Ureter (tissue), 1 donor: Measurements from ENCODE around the gene SZT2. TPM values are rescaled to one million over a fixed set of nuclear protein-coding genes. Genes with fewer than 3 reads are reported as not detected.
"Not testable (repeated sequence)": the region's sequence is repeated elsewhere in the genome, so short reads cannot be mapped to it uniquely, and the experiment has no call there.

Source experiments
- DNase-seq: peaks from one replicate; pipeline ENCODE4 v3.0.0-alpha.2; 2020; ENCODE audit warnings: low spot score
- total RNA-seq: library from RNA; stranded (reverse); gene quantifications from one replicate; pipeline ENCODE4 v1.2.4, GENCODE V29; 2023
- donor health status: DM: yes; HTN: yes; CAD: no.

The SZT2 gene
- total RNA-seq, 1 donor from 2014 or later: 105 TPM

- DNase-seq: no peak
These were observed 26.3 kb upstream of the SZT2 start for GRCh38 chr1:43363283-43363934.

GRCh38 chr1:43363935-43364525, 25.7 kb upstream of the SZT2 start:
- no peak for DNase-seq

GRCh38 chr1:43365678-43366077, 24.0 kb upstream of the SZT2 start:
- no peak for DNase-seq

GRCh38 chr1:43366179-43366578, 23.5 kb upstream of the SZT2 start:
- DNase-seq: peak; percentile 87

DNA sequence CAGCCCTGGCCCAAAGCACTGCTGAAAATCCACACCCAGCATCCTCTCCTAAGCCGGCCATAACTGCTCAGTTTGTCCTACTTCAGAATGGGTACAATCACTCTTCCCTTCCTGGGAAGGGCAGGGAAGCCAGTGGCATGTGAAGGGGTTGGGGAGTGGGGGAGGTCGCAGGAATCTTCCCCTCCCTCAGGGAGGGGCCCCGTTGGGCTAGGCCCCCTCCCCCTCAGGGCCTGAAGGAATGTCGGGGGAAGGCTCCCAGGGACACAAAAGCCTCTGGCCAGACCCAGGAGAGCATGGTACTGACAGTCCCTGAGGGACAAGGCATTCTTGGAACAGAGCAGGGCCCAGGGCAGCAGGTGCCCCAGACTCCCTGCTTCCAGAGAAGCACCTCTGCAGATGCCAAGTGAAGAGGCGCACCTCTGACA, 23.1 kb upstream of the SZT2 start:
- DNase-seq: no peak

DNA sequence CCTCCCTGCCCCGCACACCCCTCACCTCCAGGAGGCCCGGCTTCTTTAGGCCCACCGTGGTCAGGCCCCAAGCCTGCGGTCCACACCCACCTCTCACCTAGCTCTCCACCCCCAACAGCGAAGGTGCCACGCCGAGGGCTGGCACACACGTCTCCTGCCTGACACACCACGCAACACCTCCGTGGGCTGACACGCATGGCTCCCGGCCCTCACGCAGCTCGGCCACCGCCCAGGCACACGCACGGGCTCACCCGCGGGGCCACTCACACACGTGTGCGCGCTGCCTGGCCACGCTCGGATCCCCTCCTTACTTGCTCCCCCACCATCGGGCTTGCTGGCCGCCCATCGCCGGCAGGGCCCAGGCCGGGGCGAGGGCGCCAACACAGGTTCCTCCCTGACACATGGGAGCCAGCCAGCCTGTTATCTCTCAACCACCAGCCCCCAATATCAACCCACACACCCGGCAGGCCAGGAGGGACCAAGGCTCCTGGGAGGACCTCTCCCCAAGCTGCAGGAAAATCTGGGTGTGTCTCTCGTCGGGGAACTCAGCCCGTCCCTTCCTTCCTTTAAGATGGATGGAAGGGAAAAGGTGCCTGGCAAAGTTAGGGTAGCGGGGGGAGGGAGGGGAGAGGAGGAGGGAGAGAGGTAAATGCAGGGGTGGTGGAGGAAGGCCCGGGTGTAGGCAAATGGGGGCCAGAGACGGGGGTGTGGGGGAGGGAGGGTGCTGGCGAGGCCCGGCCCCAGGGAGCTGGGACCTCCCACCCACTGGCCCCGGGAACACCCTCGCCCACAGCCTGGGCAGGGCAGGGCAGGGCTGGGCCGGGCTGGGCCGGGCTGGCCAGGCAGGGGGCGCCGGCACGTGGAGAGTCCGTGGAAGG, 22.4 kb upstream of the SZT2 start:
- DNase-seq: peak; percentile 60

GRCh38 chr1:43367904-43368645, 21.6 kb upstream of the SZT2 start, which contains the start of gene ELOVL1:
Gene ELOVL1 (minus strand): TSS chr1:43368011. CDS start chr1:43365609, 2,402 bp downstream.
- peak; percentile 94 for DNase-seq

DNA sequence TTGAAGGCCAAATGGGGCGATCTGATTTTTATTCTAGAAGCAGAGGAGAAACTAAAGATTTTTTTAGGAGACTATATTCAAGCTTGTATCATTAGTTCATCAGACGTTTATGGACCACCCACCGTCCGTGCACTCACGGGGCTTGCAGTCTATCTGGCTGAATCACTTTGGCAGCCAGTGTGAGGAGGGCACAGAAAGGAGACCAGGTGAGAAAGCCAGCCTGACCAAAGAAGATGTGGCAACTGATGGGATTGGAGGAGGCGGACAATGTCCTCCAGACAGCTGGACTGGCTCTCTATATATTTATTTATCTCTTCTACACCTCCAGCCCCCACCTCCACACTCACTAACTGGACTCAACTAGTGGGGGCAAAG, 21.1 kb upstream of the SZT2 start:
- DNase-seq: no peak

GRCh38 chr1:43369779-43370178, 19.9 kb upstream of the SZT2 start:
- DNase-seq: not testable (repeated sequence)

DNA sequence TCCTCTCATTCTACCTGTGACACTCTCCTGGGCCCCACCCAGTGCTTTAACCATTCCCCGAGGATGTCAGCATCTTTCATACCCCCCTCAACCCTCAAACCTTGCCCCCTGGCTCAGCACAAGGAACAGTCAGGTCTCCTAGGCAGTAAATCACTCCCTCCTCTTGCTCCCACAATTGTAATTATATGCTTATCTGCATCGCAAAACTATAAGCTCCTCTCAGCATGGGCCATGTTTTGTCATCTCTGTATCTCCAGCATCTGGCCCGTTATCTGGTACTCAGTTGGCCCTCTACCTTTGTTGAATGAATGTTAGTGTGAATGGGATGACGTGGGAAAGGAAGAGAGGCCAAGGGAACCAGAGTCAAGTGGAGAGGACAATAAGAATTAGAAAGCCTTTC, 19.1 kb upstream of the SZT2 start:
- no peak for DNase-seq

DNA sequence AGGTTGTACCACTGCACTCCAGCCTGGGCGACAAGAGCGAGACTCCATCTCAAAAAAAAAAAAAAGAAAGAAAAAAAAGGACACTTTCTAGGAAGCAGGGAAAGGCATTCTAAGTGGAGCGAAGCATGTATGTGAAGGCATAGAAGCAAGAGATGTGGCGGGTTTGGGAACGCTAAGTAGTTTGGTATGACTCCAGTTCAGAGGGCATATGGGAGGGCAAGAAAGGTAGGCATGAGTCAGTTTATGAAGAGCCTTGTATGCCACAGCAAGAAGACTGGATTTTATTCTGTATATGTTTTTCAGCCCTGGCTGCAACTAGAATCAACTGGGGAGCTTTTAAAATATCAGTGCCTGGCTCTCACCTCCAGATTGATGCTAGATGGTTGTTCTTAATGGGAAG, 17.5 kb upstream of the SZT2 start:
- no peak for DNase-seq

DNA sequence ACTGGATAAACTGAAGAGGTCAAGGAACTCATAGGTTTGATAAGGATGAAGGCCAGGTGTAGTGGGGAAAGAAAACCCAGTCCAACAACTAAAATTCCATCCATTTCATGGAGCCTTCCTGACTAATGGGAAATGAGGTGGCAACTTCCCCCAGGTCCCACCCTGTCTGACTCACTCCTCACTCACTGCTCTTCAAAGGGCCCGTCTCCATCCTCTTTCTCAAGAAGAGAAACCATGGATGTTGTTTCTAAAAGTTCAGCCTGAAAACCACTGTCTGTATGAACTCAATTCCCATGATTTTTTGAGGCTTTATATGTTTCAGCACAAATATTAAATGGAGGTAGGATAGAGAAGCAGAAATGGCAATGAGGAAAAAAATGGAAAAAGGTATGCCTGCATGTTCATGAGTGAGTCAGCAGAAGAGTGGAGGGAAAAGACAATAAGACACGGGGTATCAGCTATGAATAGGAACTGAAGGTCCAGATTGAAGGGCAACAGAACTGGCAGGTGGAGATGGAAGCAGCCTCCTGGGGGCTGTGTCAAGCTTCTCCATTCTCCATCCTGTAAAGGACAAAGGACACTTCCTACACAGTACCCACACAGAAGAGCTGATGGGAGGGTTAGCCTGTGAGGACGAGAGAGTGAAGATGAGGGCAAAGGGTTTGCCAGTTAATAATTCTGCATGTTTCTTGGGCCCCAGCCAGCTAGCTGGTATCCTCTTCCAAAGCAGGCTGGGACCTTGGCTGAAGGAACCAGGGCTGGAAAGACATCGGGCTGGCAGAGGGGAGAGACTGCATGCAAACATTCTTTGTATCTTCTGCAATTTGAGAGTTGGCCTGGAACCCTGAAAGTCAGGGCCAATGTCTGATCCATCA, 16.4 kb upstream of the SZT2 start:
- DNase-seq: no peak

GRCh38 chr1:43376723-43377235, 12.9 kb upstream of the SZT2 start:
- no peak for DNase-seq

DNA sequence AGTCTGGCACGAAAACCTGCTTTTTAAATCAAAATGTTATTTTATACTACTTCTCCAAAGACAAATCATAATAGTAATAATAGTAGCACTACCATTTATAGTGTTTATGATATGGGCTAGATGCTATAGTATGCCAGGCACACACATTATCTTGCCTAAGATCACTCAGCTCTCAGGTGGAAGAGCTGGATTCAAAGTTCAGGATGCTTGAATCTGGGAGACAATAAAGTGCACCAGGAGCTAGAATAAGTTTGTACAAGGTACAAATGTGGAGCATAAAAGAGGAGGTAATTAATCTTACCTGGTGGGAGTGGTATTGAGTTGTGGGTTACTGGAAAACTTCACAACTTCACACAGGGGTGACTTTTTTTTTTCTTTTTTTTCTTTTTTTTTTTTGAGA, 11.9 kb upstream of the SZT2 start:
- DNase-seq: no peak

GRCh38 chr1:43379476-43379875, 10.2 kb upstream of the SZT2 start:
- DNase-seq: no peak

GRCh38 chr1:43381612-43382011, 8.1 kb upstream of the SZT2 start:
- DNase-seq: no peak

GRCh38 chr1:43382027-43382779, 7.5 kb upstream of the SZT2 start:
- no peak for DNase-seq

GRCh38 chr1:43383449-43383848, 6.2 kb upstream of the SZT2 start:
- DNase-seq: no peak

DNA sequence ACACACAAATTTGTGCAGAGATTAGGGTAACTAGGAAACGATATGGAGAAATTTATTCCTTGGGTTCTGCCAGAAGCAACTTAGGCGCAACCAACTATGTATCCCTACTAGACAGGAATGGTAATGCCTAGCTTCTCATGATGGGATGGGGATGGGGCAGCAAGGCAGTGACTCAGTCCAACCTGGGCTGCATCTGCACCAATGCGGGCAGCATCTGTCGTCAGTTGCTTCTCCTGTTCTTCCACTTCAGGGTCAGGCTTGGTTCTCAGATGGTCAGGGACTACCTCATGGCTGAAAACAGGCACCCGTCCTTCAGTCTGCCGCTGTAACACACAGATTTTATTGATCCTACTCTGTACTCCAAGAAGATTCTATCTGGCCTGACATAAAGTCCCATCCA, 3.0 kb upstream of the SZT2 start:
- DNase-seq: no peak

DNA sequence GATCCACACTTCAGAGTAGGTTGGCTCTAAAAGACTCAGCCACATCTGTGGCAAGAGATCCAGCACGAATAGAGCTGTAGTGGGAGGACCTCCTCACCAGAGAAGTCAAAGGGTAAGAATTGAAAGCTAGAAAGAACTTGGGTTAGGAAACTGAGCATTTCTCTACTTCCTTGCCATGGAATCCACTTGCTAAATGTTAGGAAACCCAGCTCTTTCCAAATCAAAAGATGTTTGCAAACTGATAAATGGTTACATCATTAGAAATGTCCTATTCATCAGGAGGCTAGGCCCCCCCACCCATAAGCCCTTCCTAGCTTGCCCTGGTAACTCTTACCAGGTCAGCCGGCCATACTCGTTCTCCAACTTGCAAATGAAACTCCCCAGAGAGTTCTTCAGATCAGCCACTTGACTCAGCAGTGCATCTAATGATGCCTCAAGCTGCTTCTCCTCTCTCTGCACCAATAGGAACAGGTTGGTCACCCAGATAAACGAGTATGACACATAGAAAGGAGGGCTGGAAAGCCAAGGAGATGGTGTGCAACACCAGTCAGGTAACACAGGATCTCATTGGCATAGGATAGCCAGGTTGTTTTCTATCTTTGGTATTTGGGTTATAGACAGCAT, 1.6 kb upstream of the SZT2 start:
- no peak for DNase-seq
